HCT116 (cell line): ENCODE results near the gene VTN. TPM values are rescaled to one million over a fixed set of nuclear protein-coding genes. Genes with fewer than 3 reads are reported as not detected.

Experiments
- ATAC-seq: fragments of 200-7000 bp; cut with Tn5 transposase; 2 replicates; pipeline ENCODE4 v1.9.1; 2020; ENCODE audit warnings: mild to moderate bottlenecking, moderate library complexity
- BruUV-seq: library from RNA; stranded (reverse); fragments of 400-500 nt; replicated peaks from 2 replicates; lab custom pipeline; 2021; lab: Mats Ljungman, UMichigan
- CTCF ChIA-PET: fragments of 300-600 bp; sonication (Branson Sonifier 250); formaldehyde crosslinking; loops from one replicate; lab custom pipeline; 2021; ENCODE audit warnings: antibody characterized with exemption; lab: Charles Lee
- POLR2A ChIA-PET: fragments of 300-600, 350-600 bp; sonication (Branson Sonifier 250); formaldehyde crosslinking; loops from one replicate; lab custom pipeline; 2021; ENCODE audit warnings: antibody characterized with exemption; lab: Charles Lee
- RAD21 ChIA-PET, 2 experiments: fragments of 300-600 bp; sonication (Branson Sonifier 250); formaldehyde crosslinking; loops; one replicate each; lab custom pipeline; 2023; ENCODE audit warnings: low total read pairs in 2 of 2; ENCODE audit not compliant: uncharacterized antibody in 2 of 2, unreplicated experiment in 2 of 2, low non-redundant PET in 1 of 2; lab: Charles Lee
- DNase-seq: peaks from one replicate; pipeline ENCODE4 v3.0.0-alpha.2; 2010; ENCODE audit warnings: low read depth, low spot score
- H2AFZ ChIP-seq: fragments of 200-600 bp; shearing (Covaris generic), sonication (generic); 2 replicates; pipeline ENCODE4 v1.6.1; 2017; ENCODE audit warnings: low read depth, mixed run types, mixed read lengths, antibody characterized with exemption, low read length; ENCODE audit not compliant: poor library complexity, severe bottlenecking
- H3K27ac ChIP-seq: 2 replicates; pipeline ENCODE4 v1.5.1; 2012; ENCODE audit warnings: low read depth, low read length
- H3K27me3 ChIP-seq: fragments of 200-600 bp; sonication (generic); 2 replicates; pipeline ENCODE4 v1.6.1; 2016; ENCODE audit warnings: mixed run types, low read length, mixed read lengths; ENCODE audit not compliant: insufficient read depth
- H3K36me3 ChIP-seq, 2 experiments: fragments of 200-500 bp in 1 of 2; fragments of 200-600 bp in 1 of 2; sonication (Bioruptor generic) in 1 of 2; sonication (generic) in 1 of 2; 2 replicates each; pipeline versions ENCODE4 v1.5.1 to v1.6.1; 2014 to 2016; ENCODE audit warnings: low read length in 2 of 2, inconsistent platforms in 1 of 2, mixed read lengths in 1 of 2, mixed run types in 1 of 2; ENCODE audit not compliant: insufficient read depth in 2 of 2, control insufficient read depth in 1 of 2
- H3K4me1 ChIP-seq, 2 experiments: fragments of 200-600 bp in 1 of 2; sonication (generic) in 1 of 2; 2 replicates each; pipeline versions ENCODE4 v1.5.1 to v1.6.1; 2012 to 2017; ENCODE audit warnings: low read length in 2 of 2, inconsistent platforms in 1 of 2, mild to moderate bottlenecking in 1 of 2, mixed read lengths in 1 of 2, mixed run types in 1 of 2, moderate library complexity in 1 of 2; ENCODE audit not compliant: insufficient read depth in 2 of 2, control insufficient read depth in 1 of 2
- H3K4me2 ChIP-seq: fragments of 200-600 bp; sonication (generic); 2 replicates; pipeline ENCODE4 v1.6.1; 2017; ENCODE audit warnings: mixed run types, low read length, mixed read lengths
- H3K4me3 ChIP-seq, 2 experiments: fragments of 200-600 bp in 1 of 2; sonication (generic) in 1 of 2; replicated peaks in 1 of 2; 2 replicates each; pipeline ENCODE4 v1.5.1; 2011 to 2016; ENCODE audit warnings: low read length in 2 of 2, control low read depth in 1 of 2, low read depth in 1 of 2, mild to moderate bottlenecking in 1 of 2, mixed read lengths in 1 of 2, mixed run types in 1 of 2
- H3K79me2 ChIP-seq: fragments of 200-600 bp; sonication (generic); 2 replicates; pipeline ENCODE4 v1.6.1; 2017; ENCODE audit warnings: mild to moderate bottlenecking, mixed run types, low read length, moderate library complexity, mixed read lengths; ENCODE audit not compliant: insufficient read depth
- H3K9ac ChIP-seq: fragments of 200-600 bp; sonication (generic); 2 replicates; pipeline ENCODE4 v1.6.1; 2016; ENCODE audit warnings: low read length, mixed read lengths
- H3K9me2 ChIP-seq: fragments of 200-600 bp; sonication (generic), shearing (Covaris generic); 2 replicates; pipeline ENCODE4 v1.6.1; 2017; ENCODE audit warnings: mixed run types, mild to moderate bottlenecking, moderate library complexity; ENCODE audit not compliant: insufficient read depth
- H3K9me3 ChIP-seq, 2 experiments: fragments of 200-500 bp in 1 of 2; fragments of 200-600 bp in 1 of 2; sonication (Bioruptor generic) in 1 of 2; sonication (generic) in 1 of 2; 2 replicates each; pipeline ENCODE4 v1.6.1; 2014 to 2017; ENCODE audit warnings: low read length in 2 of 2, mixed read lengths in 2 of 2, inconsistent platforms in 1 of 2, low read depth in 1 of 2, mild to moderate bottlenecking in 1 of 2, mixed run types in 1 of 2, moderate library complexity in 1 of 2; ENCODE audit not compliant: control insufficient read depth in 1 of 2, insufficient read depth in 1 of 2
- H4K20me1 ChIP-seq: fragments of 200-600 bp; sonication (generic), shearing (Covaris generic); 2 replicates; pipeline ENCODE4 v1.6.1; 2017; ENCODE audit warnings: mixed run types, mild to moderate bottlenecking, moderate library complexity; ENCODE audit not compliant: insufficient read depth
- CEBPB ChIP-seq: IDR thresholded peaks from 2 replicates; pipeline ENCODE4 v1.6.1; 2012; ENCODE audit warnings: low read depth
- CTCF ChIP-seq, 3 experiments: fragments of 200-600 bp in 1 of 3; sonication (generic) in 1 of 3; IDR thresholded peaks in 2 of 3; conservative IDR thresholded peaks in 1 of 3; 2 replicates each; pipeline ENCODE4 v1.5.1; 2012 to 2017; ENCODE audit warnings: low read depth in 2 of 3, low read length in 2 of 3, antibody characterized with exemption in 1 of 3, borderline replicate concordance in 1 of 3, control low read depth in 1 of 3, mild to moderate bottlenecking in 1 of 3, mixed read lengths in 1 of 3, mixed run types in 1 of 3, moderate library complexity in 1 of 3; ENCODE audit not compliant: insufficient read depth in 1 of 3
- JUND ChIP-seq: IDR thresholded peaks from 2 replicates; pipeline ENCODE4 v1.6.1; 2012
- RAD21 ChIP-seq: IDR thresholded peaks from 2 replicates; pipeline ENCODE4 v1.6.1; 2012; ENCODE audit warnings: low read depth, mild to moderate bottlenecking
- SIN3A ChIP-seq: IDR thresholded peaks from 2 replicates; pipeline ENCODE4 v1.6.1; 2012; ENCODE audit warnings: low read depth
- SP1 ChIP-seq: IDR thresholded peaks from 2 replicates; pipeline ENCODE4 v1.6.1; 2012; ENCODE audit warnings: low read depth
- TCF7L2 ChIP-seq: IDR thresholded peaks from 2 replicates; pipeline ENCODE4 v1.7.0; 2011; ENCODE audit warnings: borderline replicate concordance, inconsistent platforms; ENCODE audit not compliant: insufficient read depth, insufficient read length; ENCODE audit errors: extremely low read depth
- intact Hi-C: fragments of 100-400 bp; cut with micrococcal nuclease; formaldehyde crosslinking; loops from 2 replicates; pipeline ENCODE4 v1.10.0; 2022
- total RNA-seq: library from RNA; stranded (reverse); gene quantifications from one replicate; pipeline ENCODE4 v1.2.1, GENCODE V29; 2021; ENCODE audit not compliant: unreplicated experiment

Gene VTN
- total RNA-seq, 1 experiment from 2014 or later = 1.5 TPM

- intact Hi-C loops = no loop called here
These were observed 42.4 kb downstream of the VTN start for GRCh38 chr17:28327709-28328108.

More at GRCh38 chr17:28327709-28328108, 42.4 kb downstream of the VTN start:
- Histone ChIP-seq H2AFZ (no peak overlapping the region), H3K27ac (no peak overlapping the region), H3K4me2 (no peak overlapping the region), H3K36me3 (peaks cover 14 to 26% of the 10 kb centered on the region in 2 experiments; a peak in 3 of 4 replicates), H4K20me1 (no peaks in the 10 kb centered on the region), H3K9me2 (no peaks in the 10 kb centered on the region), H3K4me3 (no peak overlapping the region), H3K79me2 (peaks cover 38% of the 10 kb centered on the region), H3K9me3 (no peaks in the 10 kb centered on the region), H3K4me1 (no peaks in the 10 kb centered on the region), H3K9ac (no peak overlapping the region), H3K27me3 (no peaks in the 10 kb centered on the region)
- ATAC-seq = peak; percentile 60; the same call in 1 of the 2 replicates
- BruUV-seq = no TSS peak
- TF ChIP-seq SIN3A = no peak
- no peak for TF ChIP-seq SP1
- peak; percentile 35; the same call in 1 of the 2 replicates for TF ChIP-seq RAD21
- no peak for TF ChIP-seq CEBPB
- TF ChIP-seq JUND = no peak
- 0 out of 6 replicates have a peak, but pooled peaks of 2 of the 3 experiments have one; percentile 13 to 22 for TF ChIP-seq CTCF (IDR thresholded peaks at IDR 0.05 in 2 of 3, conservative IDR thresholded peaks at IDR 0.05 in 1 of 3; ENCODE audit: borderline replicate concordance in 1 of 3, insufficient read depth in 1 of 3, low read depth in 2 of 3, low read length in 2 of 3)
- TF ChIP-seq TCF7L2 = no peak
- CTCF ChIA-PET = no interaction called here
- POLR2A ChIA-PET = no interaction called here
- DNase-seq = no peak
- RAD21 ChIA-PET = no interaction called here
